UCSD-AML1 (cell line): ENCODE measurements around the gene NCOA1.

Source experiments
- DNase-seq: peaks from one replicate; lab custom pipeline; 2025; ENCODE audit not compliant: unreplicated experiment; lab: John Stamatoyannopoulos, UW

Gene NCOA1

DNA sequence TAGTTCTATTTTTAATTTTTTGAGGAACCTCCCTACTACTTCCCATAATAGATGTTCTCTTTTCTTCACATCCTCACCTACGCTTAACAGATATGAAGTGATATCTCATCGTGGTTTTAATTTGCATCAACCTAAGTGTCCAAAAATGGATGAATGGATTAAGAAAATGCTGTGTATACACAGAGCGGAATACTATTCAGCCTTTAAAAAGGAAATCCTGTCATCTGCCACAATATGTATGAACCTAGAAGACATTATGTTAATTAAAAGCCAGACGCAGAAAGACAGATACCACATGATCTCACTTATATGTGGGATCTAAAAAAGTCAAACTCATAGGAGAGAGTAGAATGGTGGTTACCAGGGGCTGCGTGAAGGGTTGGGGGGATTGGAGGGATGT lies 189.1 kb downstream of the NCOA1 start:
- no peak for DNase-seq

GRCh38 chr2:24682304-24682703 lies 191.2 kb downstream of the NCOA1 start:
- DNase-seq, result no peak

DNA sequence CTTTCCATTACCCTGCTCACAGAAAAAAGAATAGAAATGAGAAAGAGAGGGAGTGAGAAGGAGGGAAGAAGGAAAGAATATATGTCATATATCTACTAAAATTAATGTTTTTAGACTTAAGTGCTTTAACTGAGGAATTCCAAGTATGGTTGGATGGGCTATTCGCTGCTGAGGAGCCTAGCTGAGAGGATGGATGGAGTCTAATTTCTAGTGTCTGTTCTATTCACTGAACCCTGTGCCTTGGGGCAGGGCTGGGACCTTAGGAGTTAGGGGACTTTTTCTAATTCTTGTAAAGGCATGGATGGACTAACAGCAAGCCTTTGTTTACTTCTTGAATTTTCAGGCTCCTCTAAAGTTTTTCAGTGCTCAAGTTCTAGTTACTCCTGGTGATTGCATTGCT lies 192.4 kb downstream of the NCOA1 start:
- no peak for DNase-seq

GRCh38 chr2:24690524-24690923 lies 199.5 kb downstream of the NCOA1 start:
- DNase-seq, result no peak

DNA sequence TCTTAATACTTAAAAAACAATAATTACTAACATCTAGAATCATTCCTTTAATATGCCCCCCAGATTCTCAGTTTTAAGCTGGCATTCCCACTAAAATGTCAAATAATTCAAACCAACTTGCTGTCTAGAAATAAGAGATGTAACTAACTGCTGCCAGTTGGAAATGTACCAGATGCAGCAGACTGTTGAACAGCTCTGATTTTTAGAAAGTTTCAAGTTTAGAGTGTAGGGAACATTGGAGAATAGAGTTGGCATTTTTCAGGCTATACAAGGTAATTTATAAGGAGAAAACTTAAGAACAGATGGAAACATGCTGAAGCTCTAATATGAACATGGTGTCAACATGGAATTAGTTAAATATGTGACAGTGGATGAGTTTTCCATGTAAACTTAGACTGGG lies 200.8 kb downstream of the NCOA1 start:
- no peak for DNase-seq

DNA sequence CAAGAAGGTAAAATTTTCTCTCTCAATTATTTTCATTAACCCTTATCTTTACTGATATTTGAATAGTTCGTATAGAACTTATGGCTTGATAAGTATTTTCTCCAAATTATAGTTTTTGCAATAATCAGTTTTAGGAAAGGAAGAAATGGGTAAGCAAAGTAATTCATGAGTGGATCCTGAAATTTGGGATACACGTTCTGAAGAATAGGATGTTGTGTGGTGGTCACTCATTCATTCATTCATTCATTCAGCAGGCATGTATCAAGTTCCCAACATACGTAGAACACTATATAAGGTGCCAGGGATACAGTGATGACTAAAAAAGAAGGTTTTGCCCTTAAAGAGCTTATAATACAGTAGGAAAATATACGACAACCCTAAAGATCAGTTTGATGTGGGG lies 206.7 kb downstream of the NCOA1 start:
- no peak for DNase-seq

DNA sequence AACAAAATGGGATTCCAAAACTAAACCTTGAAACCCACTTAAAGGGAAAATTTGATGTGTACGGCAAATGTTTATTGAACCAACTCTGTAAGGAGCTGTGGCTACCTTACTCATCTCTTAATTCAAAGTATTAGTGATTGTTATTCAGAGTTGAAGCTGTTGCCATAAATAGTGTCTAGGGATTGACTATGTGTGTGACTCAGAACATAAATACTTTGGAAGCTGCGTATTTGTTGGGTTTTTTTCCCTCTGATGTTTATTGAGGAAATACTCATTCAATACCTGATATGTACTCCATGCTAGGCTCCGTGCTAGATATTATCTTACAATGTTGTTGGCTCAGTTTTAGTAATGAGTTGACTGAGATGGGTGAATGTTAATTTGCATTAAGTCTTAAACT lies 211.7 kb downstream of the NCOA1 start:
- DNase-seq, result no peak

GRCh38 chr2:24704692-24705091 lies 213.6 kb downstream of the NCOA1 start:
- no peak for DNase-seq

DNA sequence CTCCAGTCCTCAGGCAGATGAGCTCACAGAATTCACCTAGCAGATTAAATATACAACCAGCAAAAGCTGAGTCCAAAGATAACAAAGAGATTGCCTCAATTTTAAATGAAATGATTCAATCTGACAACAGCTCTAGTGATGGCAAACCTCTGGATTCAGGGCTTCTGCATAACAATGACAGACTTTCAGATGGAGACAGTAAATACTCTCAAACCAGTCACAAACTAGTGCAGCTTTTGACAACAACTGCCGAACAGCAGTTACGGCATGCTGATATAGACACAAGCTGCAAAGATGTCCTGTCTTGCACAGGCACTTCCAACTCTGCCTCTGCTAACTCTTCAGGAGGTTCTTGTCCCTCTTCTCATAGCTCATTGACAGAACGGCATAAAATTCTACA lies 216.1 kb downstream of the NCOA1 start:
- no peak for DNase-seq

DNA sequence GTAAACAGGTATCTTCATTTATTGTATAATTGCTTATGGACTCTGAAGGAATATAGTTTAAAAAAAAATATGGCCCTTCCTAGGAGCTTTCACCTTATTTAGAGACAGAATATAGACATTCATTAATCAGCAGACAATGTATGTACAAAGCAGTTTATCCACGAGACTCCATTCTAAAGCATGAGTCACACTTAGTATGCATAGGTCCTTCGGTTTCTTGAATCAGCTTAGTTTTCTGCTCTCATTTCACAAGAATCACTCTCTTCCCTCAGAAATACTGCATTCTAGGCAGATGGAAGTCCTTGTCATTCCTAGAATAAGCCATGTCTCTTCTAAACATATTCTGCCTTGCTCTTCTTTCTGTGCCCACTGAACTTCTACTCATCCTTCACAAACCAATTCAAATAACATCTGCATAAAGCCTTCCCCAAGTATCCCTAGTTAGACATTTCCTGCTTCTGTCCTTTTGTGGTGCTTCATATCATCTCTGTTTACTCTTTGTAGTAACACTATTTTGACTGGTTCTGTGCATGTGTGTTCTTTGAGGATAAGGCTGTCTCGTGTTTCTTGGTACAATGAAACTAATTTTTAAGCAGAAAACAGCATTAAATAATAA lies 217.6 kb downstream of the NCOA1 start:
- no peak for DNase-seq

DNA sequence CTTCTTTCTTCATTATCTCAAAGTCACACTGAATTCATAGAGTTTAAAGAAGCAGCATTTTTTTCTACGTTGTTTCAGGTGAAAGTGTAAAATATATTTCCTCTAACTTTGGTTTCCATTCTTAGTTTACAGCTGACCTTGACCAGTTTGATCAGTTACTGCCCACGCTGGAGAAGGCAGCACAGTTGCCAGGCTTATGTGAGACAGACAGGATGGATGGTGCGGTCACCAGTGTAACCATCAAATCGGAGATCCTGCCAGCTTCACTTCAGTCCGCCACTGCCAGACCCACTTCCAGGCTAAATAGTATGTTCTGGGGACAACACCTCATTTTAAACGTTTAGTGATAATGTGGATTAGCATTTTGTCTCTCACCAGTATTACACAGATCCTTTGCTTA lies 219.8 kb downstream of the NCOA1 start:
- DNase-seq, result no peak

DNA sequence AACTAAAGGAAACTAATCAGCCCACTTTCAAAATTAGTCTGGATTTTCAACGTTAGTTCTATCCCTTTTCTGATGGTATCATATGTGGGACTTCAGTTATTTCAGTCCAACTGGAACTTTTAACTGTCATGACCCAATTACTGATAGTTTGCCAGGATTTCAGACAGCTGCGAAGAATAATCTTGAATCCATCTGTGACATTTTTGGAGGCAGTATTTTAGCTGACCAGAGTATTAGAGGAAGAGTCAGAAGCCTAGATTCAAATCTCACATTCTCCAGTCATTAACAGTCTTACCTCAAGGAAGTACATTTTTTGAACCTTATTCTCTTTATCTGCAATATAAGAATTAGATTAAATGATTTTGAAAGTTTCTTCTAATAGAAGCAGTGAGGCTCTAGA lies 220.8 kb downstream of the NCOA1 start:
- DNase-seq, result no peak

DNA sequence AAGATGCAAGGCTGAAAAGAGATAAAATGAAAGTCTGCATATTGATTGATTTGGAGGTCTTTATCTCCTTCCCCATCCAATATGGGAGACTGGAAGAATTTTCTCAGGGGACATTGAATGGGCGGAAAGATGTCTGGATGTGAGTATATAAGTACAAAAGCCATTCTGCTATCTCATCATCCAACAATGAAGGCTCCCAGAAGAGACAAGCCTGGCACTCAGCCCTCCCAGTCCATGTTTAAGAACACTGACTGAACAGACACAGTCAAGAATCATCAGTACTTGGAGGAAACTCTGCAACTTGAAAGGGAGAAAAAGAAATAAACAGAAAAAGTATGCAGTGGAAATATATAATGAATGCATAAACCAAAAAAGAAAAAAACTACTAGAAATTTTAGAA lies 221.2 kb downstream of the NCOA1 start:
- no peak for DNase-seq

DNA sequence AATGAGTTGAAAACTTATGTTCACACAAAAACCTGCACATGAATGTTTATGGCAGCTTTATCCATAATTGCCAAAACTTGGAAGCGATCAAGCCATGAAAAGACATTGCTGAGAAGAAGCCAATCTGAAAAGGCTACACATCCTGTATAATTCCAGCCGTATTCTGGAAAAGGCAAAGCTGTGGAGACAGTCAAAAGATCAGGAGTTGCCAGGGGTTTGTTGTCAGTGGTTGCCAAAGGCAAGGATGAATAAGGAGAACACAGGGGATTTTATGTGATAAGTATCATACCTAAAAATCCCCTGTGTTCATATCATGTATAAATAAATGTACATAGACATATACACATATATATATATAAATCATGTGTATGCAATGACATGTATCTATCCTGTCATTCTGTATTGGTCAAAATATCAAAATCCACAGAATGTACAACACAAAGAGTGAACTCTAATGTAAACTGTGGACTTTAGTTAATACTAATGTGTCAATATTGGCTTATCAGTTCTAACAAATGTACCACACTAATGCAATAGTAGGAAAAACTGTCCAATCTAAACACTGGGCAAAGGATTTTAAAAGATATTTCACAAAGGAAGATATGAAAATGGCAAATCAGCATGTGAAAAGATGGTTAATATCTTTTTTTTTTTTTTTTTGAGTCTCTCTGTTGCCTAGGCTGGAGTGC lies 226.4 kb downstream of the NCOA1 start:
- DNase-seq, result no peak

- no peak for DNase-seq
These were observed 229.3 kb downstream of the NCOA1 start for GRCh38 chr2:24720310-24720709.

GRCh38 chr2:24721470-24721869 lies 230.4 kb downstream of the NCOA1 start:
- DNase-seq, result no peak

DNA sequence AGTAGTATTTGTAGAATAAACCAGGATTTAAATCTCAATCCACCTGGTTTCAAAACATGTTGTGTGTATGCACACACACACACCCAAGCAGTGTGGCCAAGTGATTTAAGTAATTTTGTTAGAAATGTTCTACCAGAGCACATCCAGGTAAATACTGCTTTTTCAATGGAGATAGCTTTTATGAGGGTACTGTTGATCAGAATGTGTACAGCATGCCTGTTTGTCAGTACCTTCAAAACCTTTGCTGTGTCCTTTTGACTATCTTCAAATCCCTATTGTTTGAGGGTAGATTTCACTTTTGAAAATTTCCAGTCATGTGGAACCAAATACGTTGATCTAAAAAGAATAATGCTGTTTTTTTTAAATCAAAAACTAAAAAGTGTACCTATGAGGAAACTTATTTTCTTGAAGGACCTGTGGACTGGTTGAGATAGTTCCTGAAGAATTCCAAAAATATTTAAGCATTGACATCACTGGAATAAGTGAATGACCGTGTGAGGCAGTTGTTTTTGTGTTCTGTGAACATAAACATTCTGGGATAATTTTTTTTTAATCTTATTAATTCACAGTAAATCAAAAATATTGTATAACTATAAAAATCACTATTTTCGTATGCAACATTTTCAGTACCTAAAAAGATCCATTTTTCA lies 231.2 kb downstream of the NCOA1 start:
- no peak for DNase-seq

DNA sequence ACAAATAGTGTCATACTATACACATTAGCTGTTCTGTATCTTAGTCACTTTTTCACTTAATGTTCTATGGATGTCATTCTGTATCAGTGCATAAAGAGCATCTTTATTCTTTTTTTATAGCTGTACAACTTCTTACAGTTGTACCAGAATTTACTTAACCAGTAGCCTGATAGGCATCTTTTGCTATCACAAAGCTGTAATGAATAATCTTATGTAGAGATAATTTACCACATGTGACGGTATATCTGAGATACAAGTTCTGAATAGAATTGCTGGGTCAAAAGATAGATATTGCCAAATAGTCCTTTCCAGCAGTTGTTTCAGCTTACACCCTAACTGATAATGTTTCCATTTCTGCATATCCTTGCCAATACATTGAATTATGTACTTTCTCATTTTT lies 232.1 kb downstream of the NCOA1 start:
- DNase-seq, result no peak

- DNase-seq, result no peak
These were observed 232.6 kb downstream of the NCOA1 start for GRCh38 chr2:24723665-24724064.

DNA sequence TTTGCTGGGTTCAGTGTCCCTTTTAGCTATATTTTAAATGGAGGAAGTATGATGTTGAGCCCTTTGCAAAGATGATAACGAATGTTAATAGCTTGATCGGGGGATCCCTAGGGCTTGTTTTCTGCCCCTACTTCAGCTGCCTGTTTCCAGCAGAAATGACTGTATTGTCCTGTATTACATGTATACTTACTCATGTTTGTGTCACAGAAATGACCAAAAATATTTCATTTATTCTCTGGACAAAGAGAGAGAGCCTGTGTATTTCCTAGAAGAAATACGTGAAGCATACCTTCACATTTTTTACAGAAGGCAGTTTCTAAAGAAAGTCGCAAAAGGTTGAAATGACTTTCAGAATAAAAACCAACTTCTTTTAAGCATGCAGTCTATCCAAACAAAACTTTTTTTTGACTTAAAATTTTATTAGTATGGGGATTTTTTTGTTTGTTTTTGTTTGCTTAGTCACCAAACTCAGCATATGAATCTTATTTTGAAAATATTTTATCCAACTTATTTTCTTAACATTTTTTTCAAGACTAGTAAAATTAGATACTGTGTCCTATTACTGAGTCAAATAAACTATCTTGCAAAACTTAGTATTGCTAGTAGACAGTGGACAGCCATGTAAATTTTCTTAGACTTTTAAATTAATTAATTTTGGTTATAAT lies 233.2 kb downstream of the NCOA1 start:
- no peak for DNase-seq

GRCh38 chr2:24725956-24726355 lies 234.9 kb downstream of the NCOA1 start:
- DNase-seq, result no peak

DNA sequence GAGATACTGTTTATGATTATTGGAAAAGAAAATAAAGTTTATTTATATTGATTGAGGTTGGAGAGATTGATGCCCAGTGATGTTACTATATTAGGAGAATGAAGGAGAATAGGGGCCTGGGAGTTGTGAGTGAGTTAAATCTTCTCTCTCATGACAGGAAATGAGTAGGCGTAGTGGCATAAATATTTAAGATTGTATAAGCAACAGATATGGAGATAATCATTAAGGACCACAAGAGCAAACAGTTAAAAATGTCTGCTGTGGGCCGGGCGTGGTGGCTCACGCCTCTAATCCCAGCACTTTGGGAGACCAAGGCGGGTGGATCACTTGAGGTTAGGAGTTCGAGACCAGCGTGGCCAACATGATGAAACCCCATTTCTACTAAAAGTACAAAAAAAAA lies 239.4 kb downstream of the NCOA1 start:
- DNase-seq, result no peak
